Measurements from ENCODE around the gene PNLIPRP2. TPM values are rescaled to one million over a fixed set of nuclear protein-coding genes. Genes with fewer than 3 reads are reported as not detected.

Gene PNLIPRP2
- total RNA-seq, 2 experiments from 2014 or later: not detected

DNA sequence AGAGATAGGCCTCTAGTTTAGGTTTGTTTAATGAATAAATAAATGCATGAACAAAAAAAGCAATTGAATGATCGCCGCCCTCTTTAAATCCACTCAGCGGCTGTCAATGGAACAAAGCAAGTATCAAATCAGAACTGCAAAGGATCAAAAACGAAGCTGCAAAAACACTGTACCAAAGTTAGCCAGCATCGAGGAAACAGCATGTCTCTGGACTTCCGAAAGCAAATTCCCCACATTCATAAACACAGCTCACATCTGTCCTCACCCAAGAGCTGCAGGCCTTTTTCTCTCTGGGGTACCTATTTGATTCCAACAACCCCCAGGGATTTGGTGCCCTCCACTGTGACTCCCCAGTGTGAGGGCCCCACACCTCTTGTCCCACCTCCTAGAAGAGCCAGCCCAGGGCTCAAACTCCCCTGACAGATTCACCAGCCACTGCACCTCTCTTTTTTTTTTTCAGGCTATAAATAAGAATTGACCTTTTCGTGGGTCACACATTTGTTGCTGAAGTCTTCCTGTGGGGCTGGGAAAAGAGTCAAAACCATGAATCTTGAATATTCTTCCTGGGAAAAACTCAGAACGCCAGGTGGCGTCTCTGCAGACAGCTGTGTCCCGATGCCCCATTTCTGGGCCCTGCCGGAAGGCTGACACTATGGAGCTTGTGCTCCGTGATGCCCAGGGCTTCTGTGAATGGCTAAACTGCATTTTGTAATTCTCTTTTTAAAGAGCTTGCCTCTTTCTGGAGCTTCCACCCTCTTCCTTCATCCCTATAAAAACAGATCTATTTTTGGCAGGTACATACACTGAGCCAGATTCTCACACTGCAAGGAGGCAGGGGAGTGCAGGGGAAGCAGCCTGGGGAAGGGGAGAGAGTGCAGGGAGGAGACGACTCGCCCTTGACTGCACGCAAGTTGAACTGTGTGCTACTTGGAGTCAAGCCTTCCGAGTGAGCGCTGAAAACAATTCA lies 69.9 kb downstream of the PNLIPRP2 start:
- TF ChIP-seq, protein P1, sequence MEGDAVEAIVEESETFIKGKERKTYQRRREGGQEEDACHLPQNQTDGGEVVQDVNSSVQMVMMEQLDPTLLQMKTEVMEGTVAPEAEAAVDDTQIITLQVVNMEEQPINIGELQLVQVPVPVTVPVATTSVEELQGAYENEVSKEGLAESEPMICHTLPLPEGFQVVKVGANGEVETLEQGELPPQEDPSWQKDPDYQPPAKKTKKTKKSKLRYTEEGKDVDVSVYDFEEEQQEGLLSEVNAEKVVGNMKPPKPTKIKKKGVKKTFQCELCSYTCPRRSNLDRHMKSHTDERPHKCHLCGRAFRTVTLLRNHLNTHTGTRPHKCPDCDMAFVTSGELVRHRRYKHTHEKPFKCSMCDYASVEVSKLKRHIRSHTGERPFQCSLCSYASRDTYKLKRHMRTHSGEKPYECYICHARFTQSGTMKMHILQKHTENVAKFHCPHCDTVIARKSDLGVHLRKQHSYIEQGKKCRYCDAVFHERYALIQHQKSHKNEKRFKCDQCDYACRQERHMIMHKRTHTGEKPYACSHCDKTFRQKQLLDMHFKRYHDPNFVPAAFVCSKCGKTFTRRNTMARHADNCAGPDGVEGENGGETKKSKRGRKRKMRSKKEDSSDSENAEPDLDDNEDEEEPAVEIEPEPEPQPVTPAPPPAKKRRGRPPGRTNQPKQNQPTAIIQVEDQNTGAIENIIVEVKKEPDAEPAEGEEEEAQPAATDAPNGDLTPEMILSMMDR (conservative IDR thresholded peaks at IDR 0.05; ENCODE audit: low read length): no peak
- TF ChIP-seq EZH2phosphoT487 (IDR thresholded peaks at IDR 0.05; ENCODE audit: borderline replicate concordance, low read depth, low read length): no peak
- ChIA-PET POLR2A (interaction anchor here (0.6 kb wide), 1 partner anchor 600 kb away, joined by 6 read pairs; no protein-coding TSS in a partner anchor), CTCF (ENCODE audit: unreplicated experiment) (no interaction called here)
- no TSS peak for BruUV-seq (replicated peaks)
- Histone ChIP-seq H4K20me1 (ENCODE audit: insufficient read depth, low read length) (no peaks in the 10 kb centered on the region), H3K79me2 (ENCODE audit: insufficient read depth, low read depth, low read length) (no peaks in the 10 kb centered on the region), H3K4me3 (ENCODE audit: low read depth, low read length, poor library complexity, severe bottlenecking) (no peak overlapping the region), H3K4me2 (ENCODE audit: low read length) (no peak overlapping the region), H3K9me3 (ENCODE audit: low read length) (no peaks in the 10 kb centered on the region), H2AFZ (ENCODE audit: low read length) (no peak overlapping the region), H3K4me1 (ENCODE audit: insufficient read depth, low read length, poor library complexity, severe bottlenecking) (no peaks in the 10 kb centered on the region), H3K36me3 (ENCODE audit: insufficient read depth, low read length) (no peaks in the 10 kb centered on the region), H3K9me2 (ENCODE audit: insufficient read depth, low read length) (no peaks in the 10 kb centered on the region), H3K27ac (ENCODE audit: low read depth, low read length, poor library complexity, severe bottlenecking) (no peak overlapping the region)
- DNase-seq (ENCODE audit: low spot score): no peak
- intact Hi-C loops (cut with micrococcal nuclease; ENCODE audit: unreplicated experiment): no loop called here

DNA sequence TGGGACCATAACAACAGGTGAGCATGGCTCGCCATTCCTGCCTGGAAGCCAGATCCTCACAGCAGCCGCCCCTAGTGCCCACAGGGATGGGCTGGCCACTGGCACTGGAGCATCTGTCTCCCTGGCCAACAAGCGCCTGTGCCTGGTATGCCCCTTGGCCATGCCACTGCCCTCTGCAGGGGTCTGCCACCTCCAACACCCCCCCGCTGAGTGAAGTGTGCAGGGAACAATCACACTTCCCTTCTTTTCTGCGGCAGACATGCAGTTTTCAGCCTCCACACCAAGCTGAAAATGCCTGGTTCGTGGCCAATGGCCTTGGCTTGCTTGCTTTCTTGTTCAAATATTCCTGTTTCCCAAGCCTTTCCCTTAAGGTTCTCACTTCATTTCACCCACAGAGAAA lies 70.9 kb downstream of the PNLIPRP2 start:
- Histone ChIP-seq H4K20me1 (ENCODE audit: insufficient read depth, low read length) (no peaks in the 10 kb centered on the region), H3K36me3 (ENCODE audit: insufficient read depth, low read length) (no peaks in the 10 kb centered on the region), H3K79me2 (ENCODE audit: insufficient read depth, low read depth, low read length) (no peaks in the 10 kb centered on the region), H3K9me3 (ENCODE audit: low read length) (no peaks in the 10 kb centered on the region), H3K4me1 (ENCODE audit: insufficient read depth, low read length, poor library complexity, severe bottlenecking) (no peaks in the 10 kb centered on the region), H3K9me2 (ENCODE audit: insufficient read depth, low read length) (no peaks in the 10 kb centered on the region), H2AFZ (ENCODE audit: low read length) (no peak overlapping the region), H3K27ac (ENCODE audit: low read depth, low read length, poor library complexity, severe bottlenecking) (no peak overlapping the region), H3K4me3 (ENCODE audit: low read depth, low read length, poor library complexity, severe bottlenecking) (no peak overlapping the region), H3K4me2 (ENCODE audit: low read length) (no peak overlapping the region)
- intact Hi-C loops (cut with micrococcal nuclease; ENCODE audit: unreplicated experiment): no loop called here
- CTCF ChIA-PET (ENCODE audit: unreplicated experiment): no interaction called here
- BruUV-seq (replicated peaks): no TSS peak
- no peak for TF ChIP-seq EZH2phosphoT487 (IDR thresholded peaks at IDR 0.05; ENCODE audit: borderline replicate concordance, low read depth, low read length)
- TF ChIP-seq, protein P1 (conservative IDR thresholded peaks at IDR 0.05; ENCODE audit: low read length): no peak
- no peak for DNase-seq (ENCODE audit: low spot score)
- POLR2A ChIA-PET: no interaction called here

DNA sequence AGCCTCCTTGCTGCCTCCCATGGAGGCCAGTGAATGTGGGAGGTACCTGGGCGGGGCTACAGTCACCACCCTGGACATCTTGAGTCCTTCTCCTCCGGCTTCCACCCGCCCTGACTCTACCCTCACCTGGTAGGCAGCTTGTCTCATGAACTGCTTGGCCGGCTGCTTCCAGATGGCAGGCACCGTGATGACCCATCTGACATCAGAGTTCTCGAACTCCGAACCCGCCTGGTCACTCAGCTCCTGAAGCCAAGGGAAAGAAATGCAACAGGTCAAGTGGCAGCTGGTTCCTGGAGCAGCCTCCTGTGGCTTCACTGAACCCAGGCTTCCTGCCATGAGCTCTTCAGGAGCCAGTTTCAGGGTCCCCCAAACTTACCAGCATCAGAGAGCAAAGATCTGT lies 71.5 kb downstream of the PNLIPRP2 start:
- TF ChIP-seq, protein P1 (conservative IDR thresholded peaks at IDR 0.05; ENCODE audit: low read length): no peak
- no peak for TF ChIP-seq EZH2phosphoT487 (IDR thresholded peaks at IDR 0.05; ENCODE audit: borderline replicate concordance, low read depth, low read length)
- Histone ChIP-seq H3K4me3 (ENCODE audit: low read depth, low read length, poor library complexity, severe bottlenecking) (no peak overlapping the region), H3K9me3 (ENCODE audit: low read length) (no peaks in the 10 kb centered on the region), H3K79me2 (ENCODE audit: insufficient read depth, low read depth, low read length) (no peaks in the 10 kb centered on the region), H3K4me1 (ENCODE audit: insufficient read depth, low read length, poor library complexity, severe bottlenecking) (no peaks in the 10 kb centered on the region), H3K4me2 (ENCODE audit: low read length) (no peak overlapping the region), H3K9me2 (ENCODE audit: insufficient read depth, low read length) (no peaks in the 10 kb centered on the region), H3K36me3 (ENCODE audit: insufficient read depth, low read length) (no peaks in the 10 kb centered on the region), H4K20me1 (ENCODE audit: insufficient read depth, low read length) (no peaks in the 10 kb centered on the region), H2AFZ (ENCODE audit: low read length) (no peak overlapping the region), H3K27ac (ENCODE audit: low read depth, low read length, poor library complexity, severe bottlenecking) (no peak overlapping the region)
- BruUV-seq (replicated peaks): no TSS peak
- POLR2A ChIA-PET: no interaction called here
- intact Hi-C loops (cut with micrococcal nuclease; ENCODE audit: unreplicated experiment): no loop called here
- CTCF ChIA-PET (ENCODE audit: unreplicated experiment): interaction anchor here (0.7 kb wide), 1 partner anchor 176 kb away, joined by 3 read pairs; no protein-coding TSS in a partner anchor
- DNase-seq (ENCODE audit: low spot score): no peak
